ENCODE data around the gene MDFI. TPM values are rescaled to one million over a fixed set of nuclear protein-coding genes. Genes with fewer than 3 reads are reported as not detected.

MDFI gene
- total and polyA plus RNA-seq, 2 experiments from 2014 or later = 2.8 to 51.4 TPM

- H3K27me3 Mint-ChIP-seq (ENCODE audit: insufficient read depth, low read depth, poor library complexity) = peaks cover 1% of the 10 kb centered on the region
- ATAC-seq = no peak
- H3K9me2 ChIP-seq (ENCODE audit: insufficient read depth) = no peaks in the 10 kb centered on the region
- no peak overlapping the region for H3K4me3 ChIP-seq
- H4K20me1 ChIP-seq (replicated peaks; ENCODE audit: insufficient read depth) = no peaks in the 10 kb centered on the region
- no peak for DNase-seq (ENCODE audit: low spot score)
- no peak overlapping the region for H3K27ac Mint-ChIP-seq
- H3K36me3 ChIP-seq (ENCODE audit: insufficient read depth) = no peaks in the 10 kb centered on the region
- no peaks in the 10 kb centered on the region for H3K79me2 ChIP-seq (replicated peaks; ENCODE audit: insufficient read depth)
- no peaks in the 10 kb centered on the region for H3F3A ChIP-seq (replicated peaks; ENCODE audit: low read depth)
- H3K4me3 Mint-ChIP-seq = no peak overlapping the region
- no peak overlapping the region for H2AFZ ChIP-seq
- no peak overlapping the region for H3K27ac ChIP-seq (ENCODE audit: low read depth)
- H3K9me3 Mint-ChIP-seq = peaks cover 37% of the 10 kb centered on the region
- H3K4me1 Mint-ChIP-seq = no peaks in the 10 kb centered on the region; the same call in 2 of the 3 replicates
- no peak overlapping the region for H3K4me2 ChIP-seq
- H3K27me3 ChIP-seq (ENCODE audit: insufficient read depth) = no peaks in the 10 kb centered on the region
- no peak for TF ChIP-seq CREB1 (CRISPR knock-in tag; IDR thresholded peaks at IDR 0.05; ENCODE audit: low read depth)
- no peak for TF ChIP-seq ZNF114 (CRISPR knock-in tag; IDR thresholded peaks at IDR 0.05)
- TF ChIP-seq JUNB (IDR thresholded peaks at IDR 0.05; ENCODE audit: unreplicated experiment) = no peak
- TF ChIP-seq REST (IDR thresholded peaks at IDR 0.05; ENCODE audit: unreplicated experiment) = no peak
- TF ChIP-seq, protein P1, sequence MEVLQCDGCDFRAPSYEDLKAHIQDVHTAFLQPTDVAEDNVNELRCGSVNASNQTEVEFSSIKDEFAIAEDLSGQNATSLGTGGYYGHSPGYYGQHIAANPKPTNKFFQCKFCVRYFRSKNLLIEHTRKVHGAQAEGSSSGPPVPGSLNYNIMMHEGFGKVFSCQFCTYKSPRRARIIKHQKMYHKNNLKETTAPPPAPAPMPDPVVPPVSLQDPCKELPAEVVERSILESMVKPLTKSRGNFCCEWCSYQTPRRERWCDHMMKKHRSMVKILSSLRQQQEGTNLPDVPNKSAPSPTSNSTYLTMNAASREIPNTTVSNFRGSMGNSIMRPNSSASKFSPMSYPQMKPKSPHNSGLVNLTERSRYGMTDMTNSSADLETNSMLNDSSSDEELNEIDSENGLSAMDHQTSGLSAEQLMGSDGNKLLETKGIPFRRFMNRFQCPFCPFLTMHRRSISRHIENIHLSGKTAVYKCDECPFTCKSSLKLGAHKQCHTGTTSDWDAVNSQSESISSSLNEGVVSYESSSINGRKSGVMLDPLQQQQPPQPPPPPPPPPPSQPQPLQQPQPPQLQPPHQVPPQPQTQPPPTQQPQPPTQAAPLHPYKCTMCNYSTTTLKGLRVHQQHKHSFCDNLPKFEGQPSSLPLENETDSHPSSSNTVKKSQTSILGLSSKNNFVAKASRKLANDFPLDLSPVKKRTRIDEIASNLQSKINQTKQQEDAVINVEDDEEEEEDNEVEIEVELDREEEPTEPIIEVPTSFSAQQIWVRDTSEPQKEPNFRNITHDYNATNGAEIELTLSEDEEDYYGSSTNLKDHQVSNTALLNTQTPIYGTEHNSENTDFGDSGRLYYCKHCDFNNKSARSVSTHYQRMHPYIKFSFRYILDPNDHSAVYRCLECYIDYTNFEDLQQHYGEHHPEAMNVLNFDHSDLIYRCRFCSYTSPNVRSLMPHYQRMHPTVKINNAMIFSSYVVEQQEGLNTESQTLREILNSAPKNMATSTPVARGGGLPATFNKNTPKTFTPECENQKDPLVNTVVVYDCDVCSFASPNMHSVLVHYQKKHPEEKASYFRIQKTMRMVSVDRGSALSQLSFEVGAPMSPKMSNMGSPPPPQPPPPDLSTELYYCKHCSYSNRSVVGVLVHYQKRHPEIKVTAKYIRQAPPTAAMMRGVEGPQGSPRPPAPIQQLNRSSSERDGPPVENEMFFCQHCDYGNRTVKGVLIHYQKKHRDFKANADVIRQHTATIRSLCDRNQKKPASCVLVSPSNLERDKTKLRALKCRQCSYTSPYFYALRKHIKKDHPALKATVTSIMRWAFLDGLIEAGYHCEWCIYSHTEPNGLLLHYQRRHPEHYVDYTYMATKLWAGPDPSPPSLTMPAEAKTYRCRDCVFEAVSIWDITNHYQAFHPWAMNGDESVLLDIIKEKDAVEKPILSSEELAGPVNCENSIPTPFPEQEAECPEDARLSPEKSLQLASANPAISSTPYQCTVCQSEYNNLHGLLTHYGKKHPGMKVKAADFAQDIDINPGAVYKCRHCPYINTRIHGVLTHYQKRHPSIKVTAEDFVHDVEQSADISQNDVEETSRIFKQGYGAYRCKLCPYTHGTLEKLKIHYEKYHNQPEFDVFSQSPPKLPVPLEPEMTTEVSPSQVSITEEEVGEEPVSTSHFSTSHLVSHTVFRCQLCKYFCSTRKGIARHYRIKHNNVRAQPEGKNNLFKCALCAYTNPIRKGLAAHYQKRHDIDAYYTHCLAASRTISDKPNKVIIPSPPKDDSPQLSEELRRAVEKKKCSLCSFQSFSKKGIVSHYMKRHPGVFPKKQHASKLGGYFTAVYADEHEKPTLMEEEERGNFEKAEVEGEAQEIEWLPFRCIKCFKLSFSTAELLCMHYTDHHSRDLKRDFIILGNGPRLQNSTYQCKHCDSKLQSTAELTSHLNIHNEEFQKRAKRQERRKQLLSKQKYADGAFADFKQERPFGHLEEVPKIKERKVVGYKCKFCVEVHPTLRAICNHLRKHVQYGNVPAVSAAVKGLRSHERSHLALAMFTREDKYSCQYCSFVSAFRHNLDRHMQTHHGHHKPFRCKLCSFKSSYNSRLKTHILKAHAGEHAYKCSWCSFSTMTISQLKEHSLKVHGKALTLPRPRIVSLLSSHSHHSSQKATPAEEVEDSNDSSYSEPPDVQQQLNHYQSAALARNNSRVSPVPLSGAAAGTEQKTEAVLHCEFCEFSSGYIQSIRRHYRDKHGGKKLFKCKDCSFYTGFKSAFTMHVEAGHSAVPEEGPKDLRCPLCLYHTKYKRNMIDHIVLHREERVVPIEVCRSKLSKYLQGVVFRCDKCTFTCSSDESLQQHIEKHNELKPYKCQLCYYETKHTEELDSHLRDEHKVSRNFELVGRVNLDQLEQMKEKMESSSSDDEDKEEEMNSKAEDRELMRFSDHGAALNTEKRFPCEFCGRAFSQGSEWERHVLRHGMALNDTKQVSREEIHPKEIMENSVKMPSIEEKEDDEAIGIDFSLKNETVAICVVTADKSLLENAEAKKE (CRISPR knock-in tag; IDR thresholded peaks at IDR 0.05) = no peak
- TF ChIP-seq, protein P2, sequence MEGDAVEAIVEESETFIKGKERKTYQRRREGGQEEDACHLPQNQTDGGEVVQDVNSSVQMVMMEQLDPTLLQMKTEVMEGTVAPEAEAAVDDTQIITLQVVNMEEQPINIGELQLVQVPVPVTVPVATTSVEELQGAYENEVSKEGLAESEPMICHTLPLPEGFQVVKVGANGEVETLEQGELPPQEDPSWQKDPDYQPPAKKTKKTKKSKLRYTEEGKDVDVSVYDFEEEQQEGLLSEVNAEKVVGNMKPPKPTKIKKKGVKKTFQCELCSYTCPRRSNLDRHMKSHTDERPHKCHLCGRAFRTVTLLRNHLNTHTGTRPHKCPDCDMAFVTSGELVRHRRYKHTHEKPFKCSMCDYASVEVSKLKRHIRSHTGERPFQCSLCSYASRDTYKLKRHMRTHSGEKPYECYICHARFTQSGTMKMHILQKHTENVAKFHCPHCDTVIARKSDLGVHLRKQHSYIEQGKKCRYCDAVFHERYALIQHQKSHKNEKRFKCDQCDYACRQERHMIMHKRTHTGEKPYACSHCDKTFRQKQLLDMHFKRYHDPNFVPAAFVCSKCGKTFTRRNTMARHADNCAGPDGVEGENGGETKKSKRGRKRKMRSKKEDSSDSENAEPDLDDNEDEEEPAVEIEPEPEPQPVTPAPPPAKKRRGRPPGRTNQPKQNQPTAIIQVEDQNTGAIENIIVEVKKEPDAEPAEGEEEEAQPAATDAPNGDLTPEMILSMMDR (conservative IDR thresholded peaks at IDR 0.05; ENCODE audit: low read depth in 2 of 2) = no peak
- no peak for TF ChIP-seq NANOG (IDR thresholded peaks at IDR 0.05; ENCODE audit: borderline replicate concordance)
- no peaks in the 10 kb centered on the region for H3K4me1 ChIP-seq (ENCODE audit: insufficient read depth)
- peaks cover 20% of the 10 kb centered on the region for H3K36me3 Mint-ChIP-seq (ENCODE audit: low read depth)
These were observed 23.0 kb upstream of the MDFI start for GRCh38 chr6:41615311-41615710.
